ENCODE data around the gene TBX6.

GRCh38 chr16:30067584-30067916 is 24.2 kb downstream of the TBX6 start:
- TF ChIP-seq, protein P1, sequence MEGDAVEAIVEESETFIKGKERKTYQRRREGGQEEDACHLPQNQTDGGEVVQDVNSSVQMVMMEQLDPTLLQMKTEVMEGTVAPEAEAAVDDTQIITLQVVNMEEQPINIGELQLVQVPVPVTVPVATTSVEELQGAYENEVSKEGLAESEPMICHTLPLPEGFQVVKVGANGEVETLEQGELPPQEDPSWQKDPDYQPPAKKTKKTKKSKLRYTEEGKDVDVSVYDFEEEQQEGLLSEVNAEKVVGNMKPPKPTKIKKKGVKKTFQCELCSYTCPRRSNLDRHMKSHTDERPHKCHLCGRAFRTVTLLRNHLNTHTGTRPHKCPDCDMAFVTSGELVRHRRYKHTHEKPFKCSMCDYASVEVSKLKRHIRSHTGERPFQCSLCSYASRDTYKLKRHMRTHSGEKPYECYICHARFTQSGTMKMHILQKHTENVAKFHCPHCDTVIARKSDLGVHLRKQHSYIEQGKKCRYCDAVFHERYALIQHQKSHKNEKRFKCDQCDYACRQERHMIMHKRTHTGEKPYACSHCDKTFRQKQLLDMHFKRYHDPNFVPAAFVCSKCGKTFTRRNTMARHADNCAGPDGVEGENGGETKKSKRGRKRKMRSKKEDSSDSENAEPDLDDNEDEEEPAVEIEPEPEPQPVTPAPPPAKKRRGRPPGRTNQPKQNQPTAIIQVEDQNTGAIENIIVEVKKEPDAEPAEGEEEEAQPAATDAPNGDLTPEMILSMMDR (IDR thresholded peaks at IDR 0.05): no peak
- no peak for TF ChIP-seq POLR2A (IDR thresholded peaks at IDR 0.05)

Measured in heart left ventricle (tissue), 13 donors.